ENCODE data around the gene IL22RA2. TPM values are rescaled to one million over a fixed set of nuclear protein-coding genes. Genes with fewer than 3 reads are reported as not detected.
"Not testable (repeated sequence)": the region's sequence is repeated elsewhere in the genome, so short reads cannot be mapped to it uniquely, and the experiment has no call there.

IL22RA2 gene
- total RNA-seq = not detected
- long read RNA-seq = 0 reads

DNA sequence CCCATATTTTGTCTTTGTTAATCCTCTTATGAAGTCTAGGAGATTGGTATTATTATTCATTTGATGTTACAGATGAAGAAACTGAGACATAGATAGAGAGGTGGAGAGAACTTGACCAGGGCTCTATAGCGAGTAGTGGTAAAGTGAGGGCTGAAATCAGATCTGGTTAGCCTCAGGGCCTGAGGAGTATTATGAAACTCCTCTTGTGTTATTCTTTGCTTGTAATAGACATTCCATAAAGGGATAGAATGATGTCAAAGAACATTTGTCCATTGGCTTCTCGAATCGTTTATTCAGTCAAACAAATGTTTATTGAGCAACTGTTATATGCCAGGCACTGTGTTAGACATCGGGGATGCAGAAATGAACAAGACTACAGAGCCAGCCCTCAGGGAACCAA lies at the start of gene IL22RA2:
IL22RA2 (minus strand) TSS at position 144 of the 400 bp plus-strand sequence. CDS start 11,895 bp downstream, outside the sequence.
- no peak for ATAC-seq
- intact Hi-C loops (cut with DNase I) = no loop called here

GRCh38 chr6:137222381-137222780 lies 48.9 kb upstream of the IL22RA2 start:
- ATAC-seq (no peak), DNase-seq (no peak)
- intact Hi-C loops (cut with DNase I) = no loop called here

More for the DNA sequence above, at the start of gene IL22RA2:
- no peak for DNase-seq

DNA sequence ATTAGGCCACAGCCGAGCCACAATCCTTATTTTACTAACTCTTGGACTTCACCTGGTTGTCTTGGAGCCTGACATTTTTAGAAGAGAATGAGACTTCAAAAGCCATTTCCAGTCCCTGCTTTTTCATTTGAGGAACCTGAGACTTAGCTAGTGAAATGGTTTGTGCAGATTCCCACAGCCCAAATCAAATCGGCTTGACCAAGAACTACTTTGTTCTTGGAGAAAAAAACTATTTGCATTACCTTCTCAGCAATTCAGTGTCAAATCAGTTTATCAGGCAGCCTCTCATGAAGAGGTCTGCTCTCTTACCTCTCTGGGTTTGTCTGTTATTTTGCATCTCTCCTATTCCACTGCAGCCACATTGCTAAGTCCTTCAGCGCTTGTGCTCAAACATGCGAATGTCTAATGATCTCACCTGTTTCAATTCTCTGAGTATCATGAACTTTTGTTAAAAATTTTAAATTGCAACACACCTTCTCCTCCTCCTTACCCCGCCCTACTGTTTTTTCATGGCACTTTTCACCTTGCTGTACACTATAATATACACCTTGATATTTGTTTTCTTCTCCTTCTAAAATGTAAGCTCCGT lies 46.3 kb upstream of the IL22RA2 start:
- no peak for DNase-seq
- ATAC-seq = no peak
- intact Hi-C loops (cut with DNase I) = loop anchor here in 1 of 2 donors (5.0 kb wide), 1 partner anchor 93 kb away; no protein-coding TSS in a partner anchor

- ATAC-seq = peak; percentile 95 to 97
- intact Hi-C loops (cut with DNase I) = loop anchor here in 1 of 2 donors (5.0 kb wide), 1 partner anchor 93 kb away; no protein-coding TSS in a partner anchor
- DNase-seq = peak; percentile 99
These were observed 45.6 kb upstream of the IL22RA2 start, which contains the start of gene IFNGR1 for GRCh38 chr6:137218917-137219663. Gene IFNGR1 (minus strand): TSS chr6:137219385. CDS start chr6:137219327, 58 bp downstream.

DNA sequence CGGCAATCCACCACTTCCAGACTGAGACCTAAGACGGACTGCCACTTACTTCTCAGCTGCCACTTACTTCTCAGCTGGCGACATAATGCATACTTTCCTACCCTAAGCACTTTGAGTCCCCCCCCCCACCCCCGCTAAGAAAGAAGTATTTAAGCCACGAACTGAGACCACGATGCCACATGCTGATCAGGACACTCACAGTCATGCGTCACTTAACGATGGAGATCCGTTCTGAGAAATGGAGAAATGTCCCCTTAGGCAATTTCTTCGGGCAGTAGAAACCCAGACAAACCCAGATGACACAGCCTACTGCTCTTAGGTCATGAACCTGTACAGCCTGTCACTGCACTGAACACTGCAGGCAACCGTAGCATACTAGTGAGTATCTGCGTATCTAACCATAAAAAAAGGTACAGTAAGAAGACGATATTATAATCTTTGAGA lies 45.1 kb upstream of the IL22RA2 start:
- no peak for DNase-seq
- peak; percentile 52 to 61 for ATAC-seq
- intact Hi-C loops (cut with DNase I) = loop anchor here in 1 of 2 donors (5.0 kb wide), 1 partner anchor 94 kb away; no protein-coding TSS in a partner anchor

- DNase-seq (peak; percentile 39), ATAC-seq (peak; percentile 32 to 60)
- intact Hi-C loops (cut with DNase I) = loop anchor here in 1 of 2 donors (5.0 kb wide), 1 partner anchor 94 kb away; no protein-coding TSS in a partner anchor
These were observed 44.5 kb upstream of the IL22RA2 start for GRCh38 chr6:137217801-137218472.

- intact Hi-C loops (cut with DNase I) = loop anchor here in 1 of 2 donors (5.0 kb wide), 1 partner anchor 95 kb away; no protein-coding TSS in a partner anchor
- ATAC-seq (no peak), DNase-seq (no peak)
These were observed 43.6 kb upstream of the IL22RA2 start for GRCh38 chr6:137216875-137217553.

- no peak for DNase-seq
- no peak for ATAC-seq
- intact Hi-C loops (cut with DNase I) = loop anchor here in 1 of 2 donors (5.0 kb wide), 1 partner anchor 96 kb away; no protein-coding TSS in a partner anchor
These were observed 42.7 kb upstream of the IL22RA2 start for GRCh38 chr6:137216106-137216505.

- not testable (repeated sequence) for ATAC-seq, DNase-seq
- intact Hi-C loops (cut with DNase I) = loop anchor here in 1 of 2 donors (5.0 kb wide), 1 partner anchor 97 kb away; no protein-coding TSS in a partner anchor
These were observed 42.2 kb upstream of the IL22RA2 start for GRCh38 chr6:137215630-137216029.

- no peak for DNase-seq
- intact Hi-C loops (cut with DNase I) = loop anchor here in 1 of 2 donors (5.0 kb wide), 1 partner anchor 97 kb away; no protein-coding TSS in a partner anchor
- ATAC-seq = no peak
These were observed 41.5 kb upstream of the IL22RA2 start for GRCh38 chr6:137214931-137215330.

- intact Hi-C loops (cut with DNase I) = no loop called here
- ATAC-seq (no peak), DNase-seq (no peak)
These were observed 40.4 kb upstream of the IL22RA2 start for GRCh38 chr6:137213813-137214212.

DNA sequence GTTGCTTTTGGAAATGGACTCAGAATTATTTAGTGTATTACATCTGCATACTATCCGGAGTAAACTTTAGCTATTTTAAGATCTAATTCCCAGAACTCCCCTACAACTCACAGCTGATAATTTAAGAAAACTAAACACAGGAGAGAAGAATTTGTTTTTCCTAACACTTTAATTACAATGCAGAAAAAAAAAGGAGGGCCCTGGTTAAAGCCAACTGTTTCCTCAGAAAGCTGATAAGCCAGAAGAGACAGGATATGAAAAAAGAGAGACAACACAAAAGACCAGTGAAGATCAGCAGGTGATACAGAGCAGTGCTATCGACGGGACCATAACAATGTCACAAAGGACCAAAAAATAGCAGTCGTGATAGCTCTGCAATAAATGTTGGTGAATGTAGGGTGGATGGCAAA lies 39.9 kb upstream of the IL22RA2 start:
- DNase-seq (no peak), ATAC-seq (peak in 1 of 2 donors; percentile 8)
- intact Hi-C loops (cut with DNase I) = no loop called here

DNA sequence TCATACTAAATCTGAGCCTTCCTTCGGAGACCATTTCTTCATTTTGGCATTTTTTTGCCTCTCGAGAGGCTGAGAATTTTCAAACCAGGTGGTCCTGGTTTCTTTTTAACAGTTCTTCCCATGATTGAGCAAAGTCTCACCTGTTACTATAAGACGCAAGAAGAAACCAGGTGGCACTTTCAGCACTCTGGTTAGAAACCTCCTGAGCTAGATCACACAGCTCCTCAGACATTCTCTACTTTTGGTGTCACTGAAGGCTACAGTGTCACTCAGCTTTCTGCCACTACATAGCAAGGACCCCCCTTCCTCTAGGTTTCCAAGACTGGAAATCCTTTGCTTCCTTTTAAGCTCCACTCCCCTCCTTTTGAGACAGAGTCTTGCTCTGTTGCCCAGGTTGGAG lies 38.5 kb upstream of the IL22RA2 start:
- no peak for ATAC-seq
- DNase-seq = no peak
- intact Hi-C loops (cut with DNase I) = no loop called here

DNA sequence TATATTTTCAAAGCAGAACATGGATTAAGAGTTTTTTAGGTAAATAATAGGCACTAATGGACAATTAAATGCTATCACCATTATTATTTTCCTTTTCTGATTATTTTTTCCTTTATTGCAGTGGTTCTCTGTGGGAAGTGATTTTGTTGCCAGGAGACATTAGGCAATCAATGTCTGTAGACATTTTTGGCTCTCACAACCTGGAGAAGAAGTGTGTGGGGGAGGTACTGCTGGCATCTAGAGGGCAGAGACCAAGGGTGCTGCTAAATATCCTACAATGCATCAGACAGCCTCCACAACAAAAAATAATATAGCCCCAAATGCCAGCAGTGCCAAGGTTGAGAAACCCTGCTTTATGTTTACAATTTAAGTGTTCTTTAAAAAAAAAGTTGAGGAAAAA lies 37.5 kb upstream of the IL22RA2 start:
- no peak for DNase-seq
- intact Hi-C loops (cut with DNase I) = no loop called here
- ATAC-seq = peak; percentile 66 to 78

GRCh38 chr6:137208279-137208678 lies 34.8 kb upstream of the IL22RA2 start:
- intact Hi-C loops (cut with DNase I) = no loop called here
- no peak for DNase-seq
- ATAC-seq = no peak

DNA sequence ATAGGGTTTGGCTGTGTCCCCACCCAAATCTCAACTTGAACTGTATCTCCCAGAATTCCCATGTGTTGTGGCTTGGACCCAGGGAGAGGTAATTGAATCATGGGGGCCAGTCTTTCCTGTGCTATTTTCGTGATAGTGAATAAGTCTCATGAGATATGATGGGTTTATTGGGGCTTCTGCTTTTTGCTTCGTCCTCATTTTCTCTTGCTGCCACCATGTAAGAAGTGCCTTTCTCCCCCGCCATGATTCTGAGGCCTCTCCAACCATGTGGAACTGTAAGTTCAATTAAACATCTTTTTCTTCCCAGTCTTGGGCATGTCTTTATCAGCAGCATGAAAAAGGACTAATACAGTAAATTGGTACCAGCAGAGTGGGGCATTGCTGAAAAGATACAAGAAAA lies 34.0 kb upstream of the IL22RA2 start:
- intact Hi-C loops (cut with DNase I) = not testable (repeated sequence)

DNA sequence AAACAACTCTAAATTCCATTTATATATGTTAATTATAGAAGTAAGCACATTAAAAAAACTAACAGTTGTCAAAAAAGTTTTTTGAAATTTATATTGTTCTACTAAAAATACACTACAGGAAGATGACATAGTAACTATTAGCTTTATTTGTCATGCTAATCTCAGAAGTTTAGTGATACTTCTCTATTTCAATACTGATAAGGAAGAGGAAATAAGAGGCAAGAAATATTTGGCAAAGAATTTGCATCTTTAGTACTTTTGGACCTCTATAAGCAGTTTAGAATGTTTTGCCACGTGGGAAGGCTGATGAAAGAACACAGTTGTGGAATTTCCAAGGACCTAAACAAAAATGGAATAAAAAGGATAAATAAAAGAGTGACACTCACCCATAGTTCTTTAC lies 33.1 kb upstream of the IL22RA2 start:
- DNase-seq (no peak), ATAC-seq (no peak)
- intact Hi-C loops (cut with DNase I) = no loop called here

More for the DNA sequence above, 34.0 kb upstream of the IL22RA2 start:
- not testable (repeated sequence) for DNase-seq, ATAC-seq

- ATAC-seq (no peak), DNase-seq (no peak)
- intact Hi-C loops (cut with DNase I) = loop anchor here in 1 of 2 donors (5.0 kb wide), 1 partner anchor 106 kb away; no protein-coding TSS in a partner anchor
These were observed 29.8 kb upstream of the IL22RA2 start for GRCh38 chr6:137203256-137203655.
